ENCODE results near the gene CERS6. TPM values are rescaled to one million over a fixed set of nuclear protein-coding genes. Genes with fewer than 3 reads are reported as not detected.
A peak's percentile ranks its signal among the peaks of the same experiment; 100 is the strongest.
"Not testable (repeated sequence)": the region's sequence is repeated elsewhere in the genome, so short reads cannot be mapped to it uniquely, and the experiment has no call there.

The CERS6 gene
- total and polyA plus RNA-seq, 10 of the 15 experiments (the other 5 are each of a cell fraction or from before 2014, with no cell fraction given), result 1.3 to 20.4 (median 14.1) TPM

GRCh38 chr2:168502852-168503251, 46.8 kb downstream of the CERS6 start:
- POLR2A ChIA-PET; intact Hi-C loops (cut with micrococcal nuclease; ENCODE audit: unreplicated experiment); H3K4me2 ChIP-seq (ENCODE audit: control insufficient read depth, insufficient read depth): not testable (repeated sequence)

GRCh38 chr2:168503901-168504300, 47.8 kb downstream of the CERS6 start:
- Histone ChIP-seq H3K9ac (ENCODE audit: control insufficient read depth, insufficient read depth, low read length) (no peak overlapping the region), H3K4me3 (no peak overlapping the region), H4K20me1 (ENCODE audit: control insufficient read depth, insufficient read depth) (no peaks in the 10 kb centered on the region), H3K4me2 (ENCODE audit: control insufficient read depth, insufficient read depth) (no peak overlapping the region), H3K9me3 (replicated peaks; ENCODE audit: control insufficient read depth, insufficient read depth, low read length) (peaks cover 33% of the 10 kb centered on the region), H2AFZ (ENCODE audit: control insufficient read depth, low read depth, low read length) (no peak overlapping the region), H3K36me3 (ENCODE audit: control insufficient read depth in 2 of 2, insufficient read depth in 2 of 2, low read length in 1 of 2) (peaks cover 0 to 3% of the 10 kb centered on the region in 2 experiments; a peak in 3 of 4 replicates), H3K4me1 (ENCODE audit: control insufficient read depth, insufficient read depth, low read length) (no peaks in the 10 kb centered on the region), H3K27me3 (replicated peaks in 1 of 2; ENCODE audit: control insufficient read depth in 2 of 2, insufficient read depth in 2 of 2, low read length in 1 of 2) (no peaks in the 10 kb centered on the region), H3K79me2 (ENCODE audit: control insufficient read depth, insufficient read depth, low read length) (peaks cover 55% of the 10 kb centered on the region), H3K27ac (ENCODE audit: control insufficient read depth, insufficient read depth) (no peak overlapping the region)
- no peak for DNase-seq (ENCODE audit: low read depth, low spot score)
- CTCF ChIA-PET, result no interaction called here
- WGBS (ENCODE audit: insufficient coverage, insufficient replicate concordance, low lambda C conversion rate, missing lambda C conversion rate), result 97% methylated on average over 3 of the region's 3 CpGs
- BruUV-seq (replicated peaks), result no TSS peak
- RAD21 ChIA-PET (ENCODE audit: unreplicated experiment), result no interaction called here
- SMC1A ChIA-PET (ENCODE audit: uncharacterized antibody, unreplicated experiment), result no interaction called here
- no peak for FAIRE-seq
- POLR2A ChIA-PET, result no interaction called here
- in situ Hi-C loops (cut with MboI), result no loop called here
- intact Hi-C loops (cut with micrococcal nuclease; ENCODE audit: unreplicated experiment), result no loop called here
- ATAC-seq, result no peak
- no peak for TF ChIP-seq STAT1 (conservative IDR thresholded peaks at IDR 0.05)
- no peak for TF ChIP-seq CEBPZ (IDR thresholded peaks at IDR 0.05; ENCODE audit: low read depth, low read length)
- no peak for TF ChIP-seq CHD1 (IDR thresholded peaks at IDR 0.05; ENCODE audit: low read depth, low read length)
- no peak for TF ChIP-seq MLLT1 (IDR thresholded peaks at IDR 0.05)
- TF ChIP-seq SMAD5 (IDR thresholded peaks at IDR 0.05; ENCODE audit: low read depth), result no peak
- TF ChIP-seq ZNF622 (IDR thresholded peaks at IDR 0.05), result no peak
- no peak for TF ChIP-seq EED (IDR thresholded peaks at IDR 0.05; ENCODE audit: low read depth)
- no peak for TF ChIP-seq RUNX3 (IDR thresholded peaks at IDR 0.05; ENCODE audit: low read length)

More at GRCh38 chr2:168502852-168503251, 46.8 kb downstream of the CERS6 start:
- ATAC-seq; CTCF ChIA-PET; H3K9ac ChIP-seq (ENCODE audit: control insufficient read depth, insufficient read depth, low read length); DNase-seq (ENCODE audit: low read depth, low spot score); in situ Hi-C loops (cut with MboI); H3K4me1 ChIP-seq (ENCODE audit: control insufficient read depth, insufficient read depth, low read length); SMC1A ChIA-PET (ENCODE audit: uncharacterized antibody, unreplicated experiment); FAIRE-seq; H3K4me3 ChIP-seq; H3K36me3 ChIP-seq (ENCODE audit: control insufficient read depth in 2 of 2, insufficient read depth in 2 of 2, low read length in 1 of 2); RAD21 ChIA-PET (ENCODE audit: unreplicated experiment); H3K27me3 ChIP-seq (replicated peaks in 1 of 2; ENCODE audit: control insufficient read depth in 2 of 2, insufficient read depth in 2 of 2, low read length in 1 of 2); H4K20me1 ChIP-seq (ENCODE audit: control insufficient read depth, insufficient read depth); BruUV-seq (replicated peaks); H2AFZ ChIP-seq (ENCODE audit: control insufficient read depth, low read depth, low read length); H3K27ac ChIP-seq (ENCODE audit: control insufficient read depth, insufficient read depth): not testable (repeated sequence)
- peaks cover 62% of the 10 kb centered on the region for H3K79me2 ChIP-seq (ENCODE audit: control insufficient read depth, insufficient read depth, low read length)
- WGBS (ENCODE audit: insufficient coverage, insufficient replicate concordance, low lambda C conversion rate, missing lambda C conversion rate), result 82% methylated on average over 1 of the region's 2 CpGs
- TF ChIP-seq ZBTB33 (IDR thresholded peaks at IDR 0.05), result peak; percentile 17; the same call in 1 of the 2 replicates
- peaks cover 43% of the 10 kb centered on the region for H3K9me3 ChIP-seq (replicated peaks; ENCODE audit: control insufficient read depth, insufficient read depth, low read length)

All from GM12878 (cell line).